Tibial artery (tissue), 4 donors: Measurements from ENCODE around the gene FLRT2.

Experiments
- DNase-seq, 2 donors: peaks; one replicate each; pipeline ENCODE4 v3.0.0-alpha.2; 2019
- H3K27ac ChIP-seq, 2 donors: fragments of 200-600 bp; sonication (generic) in 1 of 2; 1 replicate in 1 of 2; 2 replicates in 1 of 2; pipeline ENCODE4 v1.5.1; 2018 to 2019; ENCODE audit warnings: mild to moderate bottlenecking in 1 of 2
- H3K27me3 ChIP-seq, 2 donors: fragments of 200-600 bp; sonication (generic) in 1 of 2; one replicate each; pipeline versions ENCODE4 v1.5.1 to v1.6.0; 2016 to 2019
- H3K36me3 ChIP-seq, 3 donors: fragments of 200-600 bp; sonication (generic) in 2 of 3; one replicate each; pipeline ENCODE4 v1.5.1; 2016 to 2019; ENCODE audit warnings: mild to moderate bottlenecking in 2 of 3
- H3K4me1 ChIP-seq, 4 donors: fragments of 200-600 bp; sonication (generic) in 2 of 4; 1 replicate in 3 of 4; 2 replicates in 1 of 4; pipeline ENCODE4 v1.5.1; 2016 to 2019
- H3K4me3 ChIP-seq, 2 donors: fragments of 200-600 bp; sonication (generic) in 1 of 2; 1 replicate in 1 of 2; 2 replicates in 1 of 2; pipeline ENCODE4 v1.5.1; 2018 to 2019; ENCODE audit warnings: mild to moderate bottlenecking in 2 of 2
- H3K9me3 ChIP-seq, 3 donors: fragments of 200-600 bp; sonication (generic) in 1 of 3; one replicate each; pipeline ENCODE4 v1.5.1; 2016 to 2019
- intact Hi-C: fragments of 100-400 bp; cut with DNase I; formaldehyde crosslinking; loops from one replicate; pipeline ENCODE4 v1.15.0; 2023; ENCODE audit warnings: low total_unique reads
- TF ChIP-seq, protein P1 (sequence below), 2 experiments: fragments of 200-600 bp in 1 of 2; fragments of 450-650 bp in 1 of 2; IDR thresholded peaks; one replicate each; pipeline ENCODE4 v1.5.1; 2017 to 2019; ENCODE audit warnings: antibody characterized with exemption in 2 of 2, mild to moderate bottlenecking in 1 of 2, moderate library complexity in 1 of 2

The FLRT2 gene, protein sequence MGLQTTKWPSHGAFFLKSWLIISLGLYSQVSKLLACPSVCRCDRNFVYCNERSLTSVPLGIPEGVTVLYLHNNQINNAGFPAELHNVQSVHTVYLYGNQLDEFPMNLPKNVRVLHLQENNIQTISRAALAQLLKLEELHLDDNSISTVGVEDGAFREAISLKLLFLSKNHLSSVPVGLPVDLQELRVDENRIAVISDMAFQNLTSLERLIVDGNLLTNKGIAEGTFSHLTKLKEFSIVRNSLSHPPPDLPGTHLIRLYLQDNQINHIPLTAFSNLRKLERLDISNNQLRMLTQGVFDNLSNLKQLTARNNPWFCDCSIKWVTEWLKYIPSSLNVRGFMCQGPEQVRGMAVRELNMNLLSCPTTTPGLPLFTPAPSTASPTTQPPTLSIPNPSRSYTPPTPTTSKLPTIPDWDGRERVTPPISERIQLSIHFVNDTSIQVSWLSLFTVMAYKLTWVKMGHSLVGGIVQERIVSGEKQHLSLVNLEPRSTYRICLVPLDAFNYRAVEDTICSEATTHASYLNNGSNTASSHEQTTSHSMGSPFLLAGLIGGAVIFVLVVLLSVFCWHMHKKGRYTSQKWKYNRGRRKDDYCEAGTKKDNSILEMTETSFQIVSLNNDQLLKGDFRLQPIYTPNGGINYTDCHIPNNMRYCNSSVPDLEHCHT

DNA sequence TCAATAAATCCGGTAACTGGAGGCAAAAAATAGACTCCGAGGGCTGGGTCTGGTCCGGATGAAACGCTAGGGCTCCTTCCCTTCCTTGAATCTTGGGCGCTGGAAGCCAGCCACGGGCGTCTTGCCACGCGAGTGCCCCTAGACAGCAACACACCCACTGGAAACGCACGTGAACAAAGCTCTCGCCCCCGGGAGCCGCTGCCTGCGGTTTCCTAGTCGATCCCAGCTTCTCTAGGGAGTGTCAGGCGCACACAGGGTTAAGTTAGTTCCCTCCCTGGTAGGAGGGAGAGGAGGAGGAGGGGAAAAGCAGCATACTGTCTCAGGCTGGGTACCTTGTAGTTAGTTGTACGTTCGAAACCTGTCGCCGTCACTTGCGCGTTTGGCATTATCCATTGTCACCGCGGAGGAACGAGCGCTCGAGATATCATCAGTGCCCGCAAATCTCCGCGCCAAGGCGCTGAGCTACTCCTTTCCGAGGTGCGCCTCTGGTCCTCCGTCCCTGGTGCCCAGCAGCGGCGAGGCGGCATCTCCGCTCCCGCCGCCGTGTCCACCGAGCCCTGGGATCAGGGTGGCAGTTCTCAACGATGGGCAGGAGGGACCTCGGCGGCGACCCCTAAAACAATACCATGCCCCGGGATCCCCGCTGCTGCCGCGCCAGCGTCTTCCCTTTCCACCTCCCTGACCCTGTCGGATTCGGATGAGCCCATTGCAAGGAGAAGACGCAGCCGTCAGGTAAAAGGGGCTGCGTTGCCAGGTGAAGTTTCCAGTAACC, at the start of gene FLRT2:
TSS of gene FLRT2 (plus strand) at position 342 of the 772 bp plus-strand sequence. CDS start 91,371 bp downstream, outside the sequence.
- Histone ChIP-seq H3K4me1 (peaks cover 0 to 63% (median 45%) of the 10 kb centered on the region in 4 donors), H3K9me3 (no peaks in the 10 kb centered on the region), H3K27me3 (peaks cover 0 to 41% of the 10 kb centered on the region in 2 donors), H3K4me3 (peak within 1 kb of the TSS; percentile 56 to 71), H3K27ac (peak within 1 kb of the TSS; percentile 56 to 62), H3K36me3 (no peaks in the 10 kb centered on the region)
- peak; percentile 72 to 80 for DNase-seq
- TF ChIP-seq, protein P1, sequence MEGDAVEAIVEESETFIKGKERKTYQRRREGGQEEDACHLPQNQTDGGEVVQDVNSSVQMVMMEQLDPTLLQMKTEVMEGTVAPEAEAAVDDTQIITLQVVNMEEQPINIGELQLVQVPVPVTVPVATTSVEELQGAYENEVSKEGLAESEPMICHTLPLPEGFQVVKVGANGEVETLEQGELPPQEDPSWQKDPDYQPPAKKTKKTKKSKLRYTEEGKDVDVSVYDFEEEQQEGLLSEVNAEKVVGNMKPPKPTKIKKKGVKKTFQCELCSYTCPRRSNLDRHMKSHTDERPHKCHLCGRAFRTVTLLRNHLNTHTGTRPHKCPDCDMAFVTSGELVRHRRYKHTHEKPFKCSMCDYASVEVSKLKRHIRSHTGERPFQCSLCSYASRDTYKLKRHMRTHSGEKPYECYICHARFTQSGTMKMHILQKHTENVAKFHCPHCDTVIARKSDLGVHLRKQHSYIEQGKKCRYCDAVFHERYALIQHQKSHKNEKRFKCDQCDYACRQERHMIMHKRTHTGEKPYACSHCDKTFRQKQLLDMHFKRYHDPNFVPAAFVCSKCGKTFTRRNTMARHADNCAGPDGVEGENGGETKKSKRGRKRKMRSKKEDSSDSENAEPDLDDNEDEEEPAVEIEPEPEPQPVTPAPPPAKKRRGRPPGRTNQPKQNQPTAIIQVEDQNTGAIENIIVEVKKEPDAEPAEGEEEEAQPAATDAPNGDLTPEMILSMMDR (IDR thresholded peaks at IDR 0.05): no peak
- intact Hi-C loops: no loop called here

DNA sequence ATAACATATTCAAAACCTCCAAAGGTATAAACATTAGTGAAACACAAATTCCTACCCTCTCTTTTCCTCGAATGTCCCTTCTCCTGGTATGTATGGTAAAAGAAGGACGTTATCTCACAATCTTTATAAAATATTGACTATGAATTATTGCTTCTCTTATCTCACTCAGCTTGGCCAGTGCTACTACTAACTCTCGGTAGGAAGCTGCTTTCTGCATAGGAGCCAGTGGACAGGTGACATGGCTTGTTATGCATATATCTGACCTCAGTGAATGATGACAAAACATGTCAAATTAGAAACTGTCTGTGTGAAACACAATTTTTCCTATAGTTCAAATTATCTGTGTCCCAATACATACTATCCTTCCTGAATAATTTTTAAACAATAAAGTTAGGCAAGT, 48.5 kb upstream of the FLRT2 start:
- H3K36me3 ChIP-seq: no peaks in the 10 kb centered on the region
- no peak overlapping the region for H3K4me3 ChIP-seq
- peaks cover 0 to 8% (median 0%) of the 10 kb centered on the region in 4 donors for H3K4me1 ChIP-seq
- no peaks in the 10 kb centered on the region for H3K27me3 ChIP-seq
- intact Hi-C loops: no loop called here
- TF ChIP-seq, protein P1 (IDR thresholded peaks at IDR 0.05): no peak
- H3K27ac ChIP-seq: no peak overlapping the region
- H3K9me3 ChIP-seq: no peaks in the 10 kb centered on the region
- DNase-seq: no peak

DNA sequence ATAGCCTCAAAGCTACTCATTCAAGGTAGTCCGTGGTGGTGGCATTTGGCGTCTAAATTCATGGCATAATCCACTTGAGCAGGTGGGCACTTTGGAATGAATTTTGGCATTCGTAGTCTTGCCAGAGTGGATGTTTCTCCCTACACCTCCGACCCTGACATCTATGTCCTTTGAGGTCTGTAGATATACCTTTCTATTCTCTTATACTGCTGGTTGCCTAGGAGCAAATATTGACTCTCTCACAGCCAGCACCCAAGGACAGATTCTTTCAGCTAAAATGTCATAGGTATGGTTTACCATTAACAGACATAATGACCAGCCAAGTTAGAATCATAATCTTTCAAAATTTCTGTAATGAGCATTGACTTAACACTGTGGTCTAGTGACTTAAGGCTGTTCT, 47.4 kb upstream of the FLRT2 start:
- intact Hi-C loops: no loop called here
- Histone ChIP-seq H3K4me3 (no peak overlapping the region), H3K9me3 (no peaks in the 10 kb centered on the region), H3K27me3 (no peaks in the 10 kb centered on the region), H3K27ac (no peak overlapping the region), H3K36me3 (no peaks in the 10 kb centered on the region), H3K4me1 (peaks cover 0 to 8% (median 0%) of the 10 kb centered on the region in 4 donors)
- TF ChIP-seq, protein P1 (IDR thresholded peaks at IDR 0.05): no peak
- DNase-seq: no peak

DNA sequence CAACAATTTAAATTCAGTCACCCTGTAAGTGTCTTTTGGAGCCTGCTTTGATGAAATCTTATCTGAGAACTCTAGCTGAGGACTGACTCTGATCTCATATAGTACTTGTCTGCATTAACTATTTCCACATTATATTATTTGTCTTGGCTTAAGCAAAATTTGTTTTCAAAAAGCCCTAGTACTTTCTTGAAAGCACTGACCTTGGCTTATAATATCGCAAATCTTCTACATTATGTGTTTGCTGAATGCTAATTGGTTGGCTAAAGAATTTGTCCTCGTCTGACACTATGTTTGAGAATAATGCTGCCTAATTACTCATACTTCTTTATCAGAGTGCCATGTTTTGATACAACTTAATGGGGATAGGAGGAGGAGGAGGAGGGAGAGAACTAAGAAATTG, 46.9 kb upstream of the FLRT2 start:
- H3K4me3 ChIP-seq: no peak overlapping the region
- TF ChIP-seq, protein P1 (IDR thresholded peaks at IDR 0.05): no peak
- no peaks in the 10 kb centered on the region for H3K9me3 ChIP-seq
- no peaks in the 10 kb centered on the region for H3K36me3 ChIP-seq
- intact Hi-C loops: no loop called here
- H3K4me1 ChIP-seq: peaks cover 0 to 8% (median 0%) of the 10 kb centered on the region in 4 donors
- no peak overlapping the region for H3K27ac ChIP-seq
- no peak for DNase-seq
- no peaks in the 10 kb centered on the region for H3K27me3 ChIP-seq

DNA sequence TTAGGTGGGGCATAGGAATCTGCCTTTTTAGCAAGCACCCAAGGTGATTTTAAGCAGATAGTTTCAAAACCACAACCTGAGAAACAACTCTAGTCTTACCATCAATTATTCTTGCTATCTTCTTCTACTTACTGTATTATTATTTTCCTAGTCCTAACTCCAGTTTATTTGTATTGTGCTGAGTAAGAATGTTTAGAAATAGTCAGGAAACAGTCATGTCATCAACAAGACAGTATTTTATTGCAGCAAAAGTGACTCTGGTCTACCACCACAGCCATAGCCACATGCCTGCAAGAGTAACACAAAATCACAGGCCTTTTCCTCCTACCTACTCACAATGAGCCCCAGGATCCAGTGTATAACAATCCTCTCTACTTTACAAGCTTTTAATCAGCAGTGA, 46.3 kb upstream of the FLRT2 start:
- TF ChIP-seq, protein P1 (IDR thresholded peaks at IDR 0.05): no peak
- no peak for DNase-seq
- intact Hi-C loops: no loop called here
- Histone ChIP-seq H3K27ac (no peak overlapping the region), H3K4me3 (no peak overlapping the region), H3K27me3 (no peaks in the 10 kb centered on the region), H3K4me1 (peaks cover 0 to 8% (median 0%) of the 10 kb centered on the region in 4 donors), H3K9me3 (no peaks in the 10 kb centered on the region), H3K36me3 (no peaks in the 10 kb centered on the region)
